ENCODE measurements around the gene AVEN. TPM values are rescaled to one million over a fixed set of nuclear protein-coding genes. Genes with fewer than 3 reads are reported as not detected.

Gene AVEN
- polyA plus RNA-seq, 1 of the 3 experiments (the other 2 are of a cell fraction), result 7.5 TPM

DNA sequence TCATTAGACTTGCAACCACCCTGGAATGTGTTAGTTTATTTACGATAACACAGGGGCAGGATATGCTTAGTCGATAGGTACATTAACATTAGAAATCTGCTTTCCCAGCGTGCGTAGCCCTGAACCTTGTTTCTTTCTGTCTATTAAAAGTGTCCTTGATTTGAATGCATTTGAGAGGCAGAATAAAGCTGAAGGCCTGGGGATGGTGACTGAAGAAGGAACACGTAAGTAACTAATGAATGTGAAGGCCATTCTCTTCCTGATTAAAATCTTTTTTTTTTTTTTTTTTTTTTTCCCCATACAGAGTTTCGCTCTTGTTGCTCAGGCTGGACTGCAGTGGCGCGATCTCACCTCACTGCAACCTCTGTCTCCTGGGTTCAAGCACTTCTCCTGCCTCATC lies 213.6 kb downstream of the AVEN start:
- Histone ChIP-seq H4K20me1 (ENCODE audit: insufficient read depth) (no peaks in the 10 kb centered on the region), H3F3A (replicated peaks; ENCODE audit: insufficient read depth) (no peaks in the 10 kb centered on the region)
- WGBS (ENCODE audit: low lambda C conversion rate), result 87% methylated on average over 8 of the region's 8 CpGs

DNA sequence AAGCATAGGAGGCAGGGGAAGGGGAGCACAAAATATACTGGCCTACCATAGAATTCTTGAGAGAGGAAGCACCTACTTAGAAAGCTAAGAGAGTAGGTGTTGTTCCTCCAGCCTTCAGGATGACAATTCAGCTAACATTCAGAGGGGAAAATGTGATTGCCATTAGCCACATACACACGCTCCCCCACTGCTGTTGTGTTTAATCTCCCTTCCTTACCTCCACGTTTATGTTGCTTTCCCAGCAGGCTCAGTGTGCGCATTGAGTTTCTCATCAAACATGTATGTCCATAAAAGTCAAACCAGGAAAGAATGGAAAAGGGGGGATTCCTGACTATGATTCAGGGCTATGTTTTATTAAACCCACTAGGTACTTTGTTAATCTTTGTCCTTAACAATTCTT lies 215.9 kb downstream of the AVEN start:
- Histone ChIP-seq H3K9me2 (no peaks in the 10 kb centered on the region), H3K27me3 (ENCODE audit: insufficient read depth) (0 out of 2 replicates have a peak, but pooled peaks cover 5% of the 10 kb centered on the region), H3K4me3 (ENCODE audit: low read depth in 2 of 2, low read length in 1 of 2) (no peak overlapping the region), H3F3A (replicated peaks; ENCODE audit: insufficient read depth) (no peaks in the 10 kb centered on the region), H3K9ac (no peak overlapping the region), H3K79me2 (ENCODE audit: insufficient read depth) (no peaks in the 10 kb centered on the region), H3K36me3 (replicated peaks in 1 of 2; ENCODE audit: control insufficient read depth in 1 of 2, insufficient read depth in 2 of 2, low read length in 1 of 2) (no peaks in the 10 kb centered on the region), H2AFZ (ENCODE audit: low read depth) (no peak overlapping the region), H3K27ac (ENCODE audit: low read depth in 2 of 2, low read length in 1 of 2) (no peak overlapping the region), H4K20me1 (ENCODE audit: insufficient read depth) (no peaks in the 10 kb centered on the region), H3K4me2 (no peak overlapping the region), H3K9me3 (no peaks in the 10 kb centered on the region), H3K4me1 (ENCODE audit: control insufficient read depth in 1 of 2, insufficient read depth in 2 of 2, low read depth in 1 of 2, low read length in 1 of 2) (no peaks in the 10 kb centered on the region)
- TF ChIP-seq NRF1 (IDR thresholded peaks at IDR 0.05; ENCODE audit: low read depth, low read length) (no peak), TAF1 (IDR thresholded peaks at IDR 0.05; ENCODE audit: borderline replicate concordance, low read depth, low read length) (no peak)
- no peak for DNase-seq
- POLR2A ChIA-PET, result no interaction called here
- 69% methylated on average over 3 of the region's 3 CpGs for WGBS (ENCODE audit: low lambda C conversion rate)
- CTCF ChIA-PET, result interaction anchor here (1.2 kb wide), 1 partner anchor 21 kb away, joined by 5 read pairs; no protein-coding TSS in a partner anchor

More for the DNA sequence above, 213.6 kb downstream of the AVEN start:
- Histone ChIP-seq H3K79me2 (ENCODE audit: insufficient read depth) (no peaks in the 10 kb centered on the region), H3K4me1 (ENCODE audit: control insufficient read depth in 1 of 2, insufficient read depth in 2 of 2, low read depth in 1 of 2, low read length in 1 of 2) (no peaks in the 10 kb centered on the region), H3K27ac (ENCODE audit: low read depth in 2 of 2, low read length in 1 of 2) (no peak overlapping the region), H3K9me2 (no peaks in the 10 kb centered on the region), H3K4me2 (no peak overlapping the region), H2AFZ (ENCODE audit: low read depth) (no peak overlapping the region), H3K9ac (no peak overlapping the region), H3K36me3 (replicated peaks in 1 of 2; ENCODE audit: control insufficient read depth in 1 of 2, insufficient read depth in 2 of 2, low read length in 1 of 2) (no peaks in the 10 kb centered on the region), H3K27me3 (ENCODE audit: insufficient read depth) (no peaks in the 10 kb centered on the region), H3K4me3 (ENCODE audit: low read depth in 2 of 2, low read length in 1 of 2) (no peak overlapping the region), H3K9me3 (no peaks in the 10 kb centered on the region)
- no peak for TF ChIP-seq NFIC (IDR thresholded peaks at IDR 0.05; ENCODE audit: borderline replicate concordance)
- no peak for TF ChIP-seq RCOR1 (IDR thresholded peaks at IDR 0.05; ENCODE audit: low read length)
- TF ChIP-seq MEF2A (IDR thresholded peaks at IDR 0.05; ENCODE audit: borderline replicate concordance, low read depth), result no peak
- no peak for TF ChIP-seq FOXM1 (IDR thresholded peaks at IDR 0.05; ENCODE audit: low read depth)
- no peak for TF ChIP-seq JUND (IDR thresholded peaks at IDR 0.05)
- TF ChIP-seq ELF1 (IDR thresholded peaks at IDR 0.05), result no peak
- POLR2A ChIA-PET, result no interaction called here
- DNase-seq, result no peak
- CTCF ChIA-PET, result interaction anchor here (1.0 kb wide), 1 partner anchor 27 kb away, joined by 3 read pairs; no protein-coding TSS in a partner anchor

DNA sequence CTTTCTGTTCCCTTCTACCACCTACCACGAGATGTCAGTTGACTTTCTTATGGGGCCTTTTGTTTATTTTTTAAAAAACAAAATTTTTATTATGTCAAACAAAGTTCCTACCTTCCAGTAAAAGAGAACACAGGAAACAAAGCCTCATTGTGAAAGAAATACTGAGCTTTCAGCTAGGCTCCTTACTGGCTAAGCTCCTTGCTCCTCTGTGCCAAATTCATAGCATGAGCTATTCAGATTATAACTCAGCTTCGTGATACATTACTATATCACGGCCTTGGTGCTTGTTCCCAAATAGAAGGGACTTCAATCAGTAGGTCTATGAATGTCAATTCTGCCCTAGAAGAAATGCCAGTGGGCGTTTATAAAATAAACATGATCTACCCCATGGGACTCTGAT lies 216.5 kb downstream of the AVEN start:
- TF ChIP-seq GABPA (IDR thresholded peaks at IDR 0.05; ENCODE audit: low read depth), result no peak
- TF ChIP-seq, protein P1, sequence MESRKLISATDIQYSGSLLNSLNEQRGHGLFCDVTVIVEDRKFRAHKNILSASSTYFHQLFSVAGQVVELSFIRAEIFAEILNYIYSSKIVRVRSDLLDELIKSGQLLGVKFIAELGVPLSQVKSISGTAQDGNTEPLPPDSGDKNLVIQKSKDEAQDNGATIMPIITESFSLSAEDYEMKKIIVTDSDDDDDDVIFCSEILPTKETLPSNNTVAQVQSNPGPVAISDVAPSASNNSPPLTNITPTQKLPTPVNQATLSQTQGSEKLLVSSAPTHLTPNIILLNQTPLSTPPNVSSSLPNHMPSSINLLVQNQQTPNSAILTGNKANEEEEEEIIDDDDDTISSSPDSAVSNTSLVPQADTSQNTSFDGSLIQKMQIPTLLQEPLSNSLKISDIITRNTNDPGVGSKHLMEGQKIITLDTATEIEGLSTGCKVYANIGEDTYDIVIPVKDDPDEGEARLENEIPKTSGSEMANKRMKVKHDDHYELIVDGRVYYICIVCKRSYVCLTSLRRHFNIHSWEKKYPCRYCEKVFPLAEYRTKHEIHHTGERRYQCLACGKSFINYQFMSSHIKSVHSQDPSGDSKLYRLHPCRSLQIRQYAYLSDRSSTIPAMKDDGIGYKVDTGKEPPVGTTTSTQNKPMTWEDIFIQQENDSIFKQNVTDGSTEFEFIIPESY (IDR thresholded peaks at IDR 0.05; ENCODE audit: borderline replicate concordance, low read depth), result no peak
- no peak for TF ChIP-seq TEAD4 (IDR thresholded peaks at IDR 0.05; ENCODE audit: borderline replicate concordance, insufficient read depth)
- TF ChIP-seq SMC3 (IDR thresholded peaks at IDR 0.05; ENCODE audit: low read depth, low read length), result no peak
- TF ChIP-seq TCF12 (IDR thresholded peaks at IDR 0.05), result no peak
- no peak for TF ChIP-seq CHD2 (IDR thresholded peaks at IDR 0.05; ENCODE audit: low read length, partially characterized antibody)
- no peak for TF ChIP-seq EP300 (IDR thresholded peaks at IDR 0.05; ENCODE audit: borderline replicate concordance in 1 of 2, low read depth in 1 of 2, low read length in 1 of 2)
- TF ChIP-seq, protein P2, sequence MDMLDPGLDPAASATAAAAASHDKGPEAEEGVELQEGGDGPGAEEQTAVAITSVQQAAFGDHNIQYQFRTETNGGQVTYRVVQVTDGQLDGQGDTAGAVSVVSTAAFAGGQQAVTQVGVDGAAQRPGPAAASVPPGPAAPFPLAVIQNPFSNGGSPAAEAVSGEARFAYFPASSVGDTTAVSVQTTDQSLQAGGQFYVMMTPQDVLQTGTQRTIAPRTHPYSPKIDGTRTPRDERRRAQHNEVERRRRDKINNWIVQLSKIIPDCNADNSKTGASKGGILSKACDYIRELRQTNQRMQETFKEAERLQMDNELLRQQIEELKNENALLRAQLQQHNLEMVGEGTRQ (IDR thresholded peaks at IDR 0.05; ENCODE audit: borderline replicate concordance, low read depth, low read length), result no peak
- no peak for TF ChIP-seq USF1 (IDR thresholded peaks at IDR 0.05; ENCODE audit: borderline replicate concordance, low read depth)
- no peak for TF ChIP-seq NRF1 (IDR thresholded peaks at IDR 0.05; ENCODE audit: low read depth, low read length)
- no peak for TF ChIP-seq POLR2AphosphoS5 (IDR thresholded peaks at IDR 0.05; ENCODE audit: low read depth, low read length)
- no peak for TF ChIP-seq RXRA (IDR thresholded peaks at IDR 0.05; ENCODE audit: borderline replicate concordance, low read depth)
- no peak for TF ChIP-seq EZH2phosphoT487 (IDR thresholded peaks at IDR 0.05; ENCODE audit: borderline replicate concordance, low read depth)
- no peak for TF ChIP-seq NFIC (IDR thresholded peaks at IDR 0.05; ENCODE audit: borderline replicate concordance)
- Histone ChIP-seq H2AFZ (ENCODE audit: low read depth) (no peak overlapping the region), H4K20me1 (ENCODE audit: insufficient read depth) (no peaks in the 10 kb centered on the region), H3K9ac (no peak overlapping the region), H3K9me2 (no peaks in the 10 kb centered on the region), H3K79me2 (ENCODE audit: insufficient read depth) (no peaks in the 10 kb centered on the region), H3K4me1 (ENCODE audit: control insufficient read depth in 1 of 2, insufficient read depth in 2 of 2, low read depth in 1 of 2, low read length in 1 of 2) (no peaks in the 10 kb centered on the region), H3F3A (replicated peaks; ENCODE audit: insufficient read depth) (no peaks in the 10 kb centered on the region), H3K27me3 (ENCODE audit: insufficient read depth) (0 out of 2 replicates have a peak, but pooled peaks cover 8% of the 10 kb centered on the region), H3K27ac (ENCODE audit: low read depth in 2 of 2, low read length in 1 of 2) (no peak overlapping the region), H3K36me3 (replicated peaks in 1 of 2; ENCODE audit: control insufficient read depth in 1 of 2, insufficient read depth in 2 of 2, low read length in 1 of 2) (no peaks in the 10 kb centered on the region), H3K4me2 (no peak overlapping the region), H3K9me3 (no peaks in the 10 kb centered on the region), H3K4me3 (ENCODE audit: low read depth in 2 of 2, low read length in 1 of 2) (no peak overlapping the region)
- 31% methylated on average over 4 of the region's 4 CpGs for WGBS (ENCODE audit: low lambda C conversion rate)
- ChIA-PET CTCF (interaction anchor here (1.2 kb wide), 1 partner anchor 20 kb away, joined by 5 read pairs; no protein-coding TSS in a partner anchor), POLR2A (no interaction called here)
- no peak for DNase-seq
